GM19463 (cell line): ENCODE data around the gene SLCO4A1.

Experiments used
- ATAC-seq: cut with Tn5 transposase; IDR thresholded peaks from one replicate; pipeline ENCODE4 v1.9.1; 2021; ENCODE audit warnings: mild to moderate bottlenecking, moderate library complexity; ENCODE audit not compliant: unreplicated experiment

SLCO4A1 gene

DNA sequence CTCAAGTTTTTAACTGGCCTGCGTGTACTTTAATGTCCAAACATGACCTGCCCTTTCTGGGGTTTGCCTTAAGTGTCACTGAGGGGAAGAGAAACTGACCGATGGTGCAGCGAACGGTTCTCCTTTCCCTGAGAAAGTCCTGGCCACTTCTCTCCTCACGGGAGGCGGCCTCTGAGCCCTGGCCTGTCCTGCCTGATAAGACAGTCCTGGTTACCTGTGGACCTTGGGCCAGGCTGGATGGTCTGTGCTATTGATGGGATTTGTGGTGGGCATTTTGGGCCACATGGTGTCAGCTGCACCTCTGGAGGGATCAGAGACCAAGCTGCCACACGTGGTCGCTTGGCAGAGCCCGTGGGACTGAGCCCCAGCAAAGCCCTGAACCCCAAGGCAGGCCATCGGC is 54.7 kb downstream of the SLCO4A1 start:
- no peak for ATAC-seq

DNA sequence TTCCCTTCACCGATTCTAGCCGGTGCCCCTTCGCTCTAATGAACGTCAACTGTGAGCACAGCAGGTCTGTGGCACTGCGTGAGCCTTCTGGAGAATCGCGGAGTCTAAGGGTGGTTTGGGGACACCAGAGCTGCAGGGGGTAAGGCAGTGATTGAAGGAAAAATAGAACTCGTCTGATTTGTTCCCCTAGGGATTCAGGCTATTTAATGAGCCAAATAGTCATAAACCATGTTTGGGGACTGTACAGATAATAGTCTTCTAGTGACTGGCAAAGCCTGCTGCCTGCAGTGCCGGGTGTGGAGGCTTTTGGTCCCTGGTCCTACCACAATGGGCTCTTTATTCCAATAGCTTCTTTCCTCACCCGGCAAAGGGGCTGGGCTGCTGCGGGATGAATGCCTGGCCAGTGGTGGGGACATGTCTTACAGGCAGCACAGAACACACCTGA is 55.2 kb downstream of the SLCO4A1 start:
- ATAC-seq = no peak

DNA sequence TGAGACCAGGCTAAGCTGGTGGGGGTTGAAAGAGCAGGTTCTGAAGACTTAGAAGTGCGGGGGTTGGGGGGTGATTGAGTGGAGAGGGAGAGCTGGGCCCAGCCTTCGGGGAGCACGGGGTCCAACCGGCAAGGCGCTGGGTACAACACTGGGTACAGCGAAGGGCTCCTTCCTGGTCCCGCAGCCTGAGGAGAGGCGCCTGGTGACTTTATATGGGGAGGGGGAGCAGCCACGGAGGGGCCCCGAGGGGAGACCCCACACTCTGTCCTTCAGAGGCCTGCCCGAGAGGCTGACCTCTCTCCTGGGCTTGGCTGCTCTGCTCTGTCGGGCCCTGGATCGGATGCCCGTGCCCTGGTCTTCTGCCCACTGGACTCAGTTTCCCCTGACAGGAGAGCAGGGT is 55.9 kb downstream of the SLCO4A1 start:
- no peak for ATAC-seq

DNA sequence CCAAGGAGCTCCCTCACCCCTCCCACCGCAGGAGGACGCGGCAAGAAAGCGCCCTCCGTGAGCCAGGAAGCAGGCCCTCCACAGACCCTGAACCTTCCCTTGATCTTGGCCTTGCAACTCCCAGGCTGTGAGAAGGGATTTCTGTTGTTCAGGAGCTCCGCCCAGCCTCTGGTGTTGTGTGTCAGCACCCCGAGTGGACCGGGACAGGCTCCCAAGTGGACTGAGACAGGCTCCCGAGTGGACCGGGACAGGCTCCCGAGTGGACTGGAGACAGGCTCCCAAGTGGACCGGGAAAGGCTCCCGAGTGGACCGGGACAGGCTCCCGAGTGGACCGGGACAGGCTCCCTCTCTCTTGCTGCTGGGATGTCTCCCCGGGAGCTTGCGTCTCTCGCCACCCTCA is 57.0 kb downstream of the SLCO4A1 start:
- no peak for ATAC-seq

DNA sequence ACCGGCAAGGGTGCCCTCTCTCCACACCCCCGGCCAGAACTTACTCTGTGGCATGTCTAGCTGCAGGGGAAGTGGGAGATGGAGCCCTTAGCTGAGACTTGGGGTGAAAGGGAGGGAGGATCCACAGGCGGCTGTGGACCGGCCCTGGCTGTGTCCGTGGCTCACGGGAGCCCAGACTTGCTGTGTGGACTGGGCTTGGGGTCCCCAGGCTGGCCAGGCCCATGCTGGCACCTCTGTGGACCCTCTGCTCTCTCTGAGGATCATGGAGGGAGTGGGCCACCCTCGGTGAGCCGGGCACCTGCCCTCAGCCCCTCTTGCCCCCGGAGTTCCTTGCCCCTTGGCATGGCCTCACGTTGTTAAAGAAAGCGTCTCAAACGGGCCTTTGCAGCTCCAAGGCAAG is 57.4 kb downstream of the SLCO4A1 start:
- ATAC-seq = no peak

DNA sequence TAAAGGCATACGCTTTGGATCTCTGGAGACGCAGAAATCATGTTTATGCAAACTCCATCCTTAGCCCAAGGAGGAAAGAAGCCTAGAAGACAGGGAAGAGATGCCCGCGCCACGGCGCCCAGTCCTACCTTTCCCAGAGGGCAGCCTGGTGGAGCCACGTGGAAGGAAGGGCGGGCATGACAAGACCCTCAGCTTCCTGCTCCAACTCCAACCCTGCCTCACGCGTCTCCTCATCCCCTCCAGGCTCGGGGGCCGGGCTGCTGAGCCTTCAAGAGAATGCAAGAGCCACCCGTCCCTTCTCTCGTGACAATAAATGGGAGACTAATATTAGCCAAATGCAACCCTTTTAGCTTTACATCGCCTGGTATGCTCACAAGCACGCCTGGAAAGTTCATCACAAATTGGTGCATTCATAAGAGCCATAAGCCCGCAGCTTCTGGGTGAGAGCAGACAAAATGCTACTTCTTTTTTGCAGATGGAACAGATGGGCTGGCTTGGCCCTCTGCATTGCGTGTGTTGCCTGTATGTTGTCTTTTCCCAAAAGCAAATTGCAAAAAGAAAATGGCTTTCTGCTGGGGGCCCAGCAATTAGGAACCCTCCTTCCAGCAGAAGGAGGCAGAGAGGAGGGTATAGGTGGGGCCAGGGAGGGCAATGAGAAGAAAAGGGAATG is 58.1 kb downstream of the SLCO4A1 start:
- no peak for ATAC-seq

DNA sequence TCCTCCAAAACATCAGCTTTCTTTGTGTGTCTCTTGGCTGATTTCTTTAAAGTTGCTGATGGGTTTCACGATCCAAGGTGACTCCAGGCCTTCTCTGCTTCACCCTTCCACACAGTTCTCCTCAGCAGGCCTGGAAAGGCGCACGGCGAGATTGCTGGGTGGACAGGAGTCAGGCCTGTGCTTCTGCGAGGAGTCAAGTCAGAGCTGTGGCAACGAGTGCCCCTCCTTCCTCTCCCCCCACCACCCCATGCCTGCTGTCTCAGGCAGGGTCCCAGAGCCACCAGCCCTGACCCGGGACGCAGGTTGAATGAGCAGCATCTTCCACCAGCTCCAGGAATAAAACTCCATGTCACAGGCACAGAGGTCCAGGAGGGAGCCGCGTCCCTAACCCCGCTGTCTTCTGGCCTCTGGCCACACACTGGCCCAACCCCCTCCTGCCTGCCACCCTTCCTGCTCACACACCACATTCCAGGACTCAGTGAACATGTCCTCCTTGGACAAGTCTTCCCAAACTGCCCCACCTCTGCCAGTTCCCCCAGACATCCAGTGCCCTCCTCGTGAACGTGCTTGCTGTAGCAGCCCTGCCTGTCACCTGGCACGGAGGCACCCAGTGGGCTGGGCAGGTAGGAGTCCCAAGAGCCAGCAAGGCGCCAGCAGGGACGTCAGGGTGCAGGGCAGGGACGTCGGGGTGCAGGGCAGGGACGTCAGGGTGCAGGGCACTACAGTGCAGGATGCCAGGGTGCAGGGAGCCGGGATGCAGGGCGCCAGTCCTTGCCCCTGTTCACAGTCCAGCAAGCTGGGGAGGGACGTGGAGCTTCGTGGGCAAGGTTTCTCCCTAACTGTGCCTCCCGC is 59.1 kb downstream of the SLCO4A1 start:
- no peak for ATAC-seq

DNA sequence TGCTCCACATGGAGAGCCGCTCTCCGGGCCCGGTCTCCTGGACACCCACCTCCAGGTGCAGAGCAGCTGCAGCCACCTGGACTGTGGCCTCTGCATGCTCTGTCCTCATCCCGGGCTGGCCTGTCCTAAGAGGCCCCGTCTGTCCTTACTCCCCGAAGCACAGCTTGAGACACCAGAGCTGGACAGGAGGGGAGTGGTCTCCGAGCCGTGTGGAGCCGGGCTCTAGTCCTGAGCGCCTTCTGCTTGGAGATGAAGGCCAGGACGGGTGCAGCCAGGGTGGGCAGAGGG is 59.7 kb downstream of the SLCO4A1 start:
- no peak for ATAC-seq

DNA sequence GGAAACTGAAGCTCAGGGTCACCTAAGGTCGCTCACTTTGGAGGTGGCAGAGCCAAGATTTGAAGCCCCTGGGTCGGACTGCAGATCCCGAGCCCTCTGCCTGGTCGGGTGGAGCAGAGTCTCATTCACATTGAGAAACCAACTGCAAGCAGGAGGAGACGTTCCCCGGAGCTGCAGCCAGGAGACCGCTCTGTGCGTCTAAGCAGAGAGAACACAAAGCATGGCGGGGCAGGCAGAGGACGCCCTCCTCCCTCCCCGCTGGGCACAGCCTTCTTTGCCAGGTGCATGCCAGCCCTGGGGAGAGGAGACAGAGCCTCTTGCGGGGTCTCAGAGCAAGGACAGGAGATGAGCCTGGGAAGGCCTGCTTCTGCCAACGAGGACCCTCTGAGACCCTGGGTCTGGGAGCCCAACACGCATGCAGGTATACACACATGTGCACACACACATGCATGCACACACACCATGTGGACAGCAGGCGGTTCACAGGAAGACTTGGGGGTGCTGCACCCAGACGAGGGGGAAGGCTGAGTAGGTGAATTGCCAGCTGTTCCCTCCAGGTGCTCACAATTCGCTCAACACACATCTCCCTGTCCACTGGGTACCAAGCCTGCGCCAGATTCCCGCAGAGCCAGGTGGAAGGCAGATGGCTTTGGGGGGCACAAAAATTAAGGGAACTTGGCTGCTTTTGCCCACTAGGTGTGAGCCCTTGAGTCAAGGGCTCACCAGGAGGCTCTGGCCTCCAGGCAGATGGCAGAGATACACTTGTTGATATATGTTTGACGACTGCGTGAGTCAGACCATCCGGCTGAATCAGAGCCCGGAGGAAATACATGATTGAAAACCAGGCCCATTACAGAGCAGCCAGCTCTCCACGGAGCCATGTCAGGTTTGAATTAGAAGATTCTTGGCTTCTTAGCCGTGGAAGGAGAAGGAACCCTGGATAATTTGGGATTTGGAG is 60.9 kb downstream of the SLCO4A1 start:
- no peak for ATAC-seq

DNA sequence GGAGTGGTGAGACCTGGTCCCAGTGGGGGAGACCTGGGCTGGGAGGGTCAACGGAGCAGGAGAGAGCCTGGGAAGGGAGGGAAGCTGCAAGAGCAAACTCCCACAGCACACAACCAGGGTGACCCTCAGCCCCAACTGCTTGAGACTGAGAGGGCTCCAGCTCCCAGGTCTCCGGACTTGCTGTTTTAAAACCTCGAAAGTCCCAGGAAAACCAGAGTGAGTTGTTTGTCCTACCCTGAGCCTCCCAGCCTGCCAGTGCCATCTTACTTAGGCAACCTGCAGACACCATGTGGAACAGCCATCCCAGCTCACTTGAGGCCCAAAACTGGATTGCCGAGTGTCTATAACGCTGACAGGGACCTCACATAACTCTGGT is 61.5 kb downstream of the SLCO4A1 start:
- no peak for ATAC-seq

DNA sequence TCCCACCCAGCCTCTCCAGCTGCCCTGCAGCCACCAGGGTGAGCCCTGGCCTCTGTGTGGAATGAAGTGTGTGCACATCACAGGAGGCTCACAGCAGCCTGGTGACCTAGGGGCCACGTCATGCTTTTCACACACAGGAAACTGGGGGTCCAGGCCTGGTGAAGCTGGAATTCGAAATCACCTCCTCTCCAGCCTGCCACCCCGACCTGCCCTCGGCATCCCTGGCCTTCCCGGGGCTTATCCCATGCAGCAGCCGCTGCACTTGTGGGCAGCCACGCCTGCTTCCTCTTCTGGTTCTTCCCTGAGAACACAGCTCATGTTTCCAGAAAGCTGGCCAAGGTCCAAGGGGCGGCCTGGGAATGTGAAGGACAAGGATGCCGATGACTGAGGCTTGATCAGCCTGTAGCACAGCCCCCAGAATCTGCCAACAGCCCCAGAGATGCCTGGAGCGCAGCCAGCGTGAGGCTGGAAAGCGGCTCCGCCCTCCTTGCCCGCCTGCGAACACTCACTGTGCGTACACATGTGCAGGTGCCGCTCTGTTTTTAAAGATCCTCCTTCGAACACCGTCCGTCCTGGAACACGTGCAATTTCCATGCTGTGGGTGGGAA is 62.1 kb downstream of the SLCO4A1 start:
- ATAC-seq = no peak

DNA sequence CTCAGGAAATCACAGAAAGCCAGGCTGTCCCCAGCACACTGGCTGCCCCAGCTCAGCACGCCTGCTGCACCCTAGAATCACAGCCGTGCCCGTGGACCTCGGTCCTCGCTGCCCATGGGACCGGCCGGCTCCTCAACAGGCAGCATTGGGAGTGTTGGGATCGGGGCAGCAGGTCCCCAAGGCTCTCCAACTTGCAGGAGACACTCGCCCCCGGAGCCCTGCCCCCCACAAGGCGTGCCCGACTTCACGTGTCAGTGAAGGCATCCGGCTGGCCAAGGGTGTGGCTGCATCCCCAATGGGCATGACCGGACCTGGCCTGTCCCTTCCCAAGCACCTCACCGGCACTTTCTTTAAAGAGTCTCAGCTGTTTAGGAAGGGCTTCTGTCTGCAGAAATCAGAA is 63.3 kb downstream of the SLCO4A1 start:
- ATAC-seq = no peak

DNA sequence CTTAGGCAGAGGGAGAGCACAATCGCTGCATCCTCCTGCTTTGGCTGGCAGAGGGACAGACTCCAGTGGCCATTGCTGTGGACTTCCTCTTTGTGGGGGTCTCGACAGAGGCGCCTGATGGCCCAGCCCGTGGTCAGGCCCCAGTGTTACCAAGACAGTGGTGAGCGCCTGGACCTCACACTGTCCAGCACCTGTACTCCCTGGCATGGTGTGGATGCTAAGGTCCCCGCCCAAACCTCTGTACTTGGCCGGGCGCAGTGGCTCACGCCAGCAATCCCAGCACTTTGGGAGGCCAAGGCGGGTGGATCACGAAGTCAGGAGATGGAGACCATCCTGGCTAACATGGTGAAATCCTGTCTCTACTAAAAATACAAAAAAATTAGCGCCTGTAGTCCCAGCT is 64.0 kb downstream of the SLCO4A1 start:
- no peak for ATAC-seq

DNA sequence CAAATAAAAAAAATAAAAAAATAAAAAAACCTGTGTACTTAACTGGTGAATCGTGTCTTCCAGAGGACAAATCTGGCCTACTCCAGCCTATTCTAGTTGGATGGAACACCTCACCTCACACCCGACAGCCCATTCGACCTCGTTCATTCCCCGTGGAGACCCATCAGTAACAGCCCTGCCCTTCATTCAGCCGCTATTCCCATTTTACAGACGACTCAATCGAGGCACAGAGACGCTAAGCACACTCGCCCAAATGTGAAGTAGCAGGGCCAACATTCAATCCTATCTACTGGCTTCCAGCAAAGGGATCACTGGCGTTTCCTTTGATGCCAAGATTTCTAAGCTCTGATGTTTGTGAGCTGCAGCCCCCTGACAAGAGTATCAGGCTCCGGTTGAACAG is 64.6 kb downstream of the SLCO4A1 start:
- ATAC-seq = no peak

DNA sequence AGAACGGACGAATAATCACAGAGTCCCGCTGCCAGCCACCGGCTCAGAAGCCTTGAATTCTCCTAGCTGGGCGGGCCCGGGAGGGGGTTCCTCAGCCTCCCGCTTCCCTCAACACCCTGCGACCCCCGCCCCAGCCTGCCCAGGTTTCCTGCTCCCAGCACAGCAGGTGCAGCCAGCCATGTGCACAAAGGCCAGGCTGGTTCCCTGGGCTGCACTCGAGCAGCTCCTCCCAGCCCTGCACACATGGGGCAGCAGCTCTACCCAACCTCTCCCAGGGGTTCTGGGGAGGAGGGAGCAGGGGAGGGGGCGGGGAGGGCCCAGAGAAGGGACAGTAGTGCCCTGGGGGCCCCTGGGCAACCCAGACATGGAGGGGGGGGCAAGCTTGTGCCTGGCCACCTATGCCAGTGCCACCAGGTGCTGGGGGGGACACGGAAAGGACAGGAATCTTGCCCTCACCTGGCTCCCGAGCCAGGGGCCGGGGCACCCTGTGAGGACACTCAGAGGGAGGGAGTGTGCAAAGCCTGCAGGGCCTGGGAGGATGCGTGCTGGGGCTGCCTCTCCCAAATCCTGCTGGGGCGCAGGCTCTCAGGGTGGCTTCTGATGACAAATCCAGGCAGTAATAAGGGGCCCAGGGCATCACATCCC is 65.1 kb downstream of the SLCO4A1 start:
- ATAC-seq = no peak

DNA sequence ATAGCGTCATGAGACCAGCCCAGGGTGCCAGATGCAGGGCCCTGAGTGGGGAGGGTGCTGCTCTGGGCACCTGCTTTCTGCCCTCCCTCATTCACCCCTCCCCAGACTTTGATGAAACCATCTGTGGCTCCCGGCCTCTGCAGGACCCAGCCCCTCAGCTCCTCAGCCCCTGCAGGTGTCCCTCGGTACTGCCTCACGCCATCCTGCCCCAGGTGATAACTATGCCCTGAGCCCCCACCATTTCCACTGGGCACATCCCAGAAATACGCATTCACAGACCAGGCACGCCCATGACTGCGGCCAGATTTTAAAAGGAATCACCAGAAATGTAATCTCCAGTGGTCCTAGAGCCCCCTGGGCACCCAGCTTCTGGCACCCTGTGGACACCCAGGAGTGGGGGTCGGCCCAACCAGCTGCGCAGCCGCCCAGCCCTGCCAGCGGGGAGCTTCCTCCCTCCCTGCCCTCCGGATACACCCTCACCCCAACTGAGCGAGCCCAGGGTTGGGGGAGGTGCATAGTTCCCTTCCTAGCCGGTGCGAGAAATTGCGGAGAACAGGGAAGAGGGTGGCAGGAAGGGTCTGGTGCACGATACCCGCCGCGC is 65.7 kb downstream of the SLCO4A1 start:
- ATAC-seq = no peak

DNA sequence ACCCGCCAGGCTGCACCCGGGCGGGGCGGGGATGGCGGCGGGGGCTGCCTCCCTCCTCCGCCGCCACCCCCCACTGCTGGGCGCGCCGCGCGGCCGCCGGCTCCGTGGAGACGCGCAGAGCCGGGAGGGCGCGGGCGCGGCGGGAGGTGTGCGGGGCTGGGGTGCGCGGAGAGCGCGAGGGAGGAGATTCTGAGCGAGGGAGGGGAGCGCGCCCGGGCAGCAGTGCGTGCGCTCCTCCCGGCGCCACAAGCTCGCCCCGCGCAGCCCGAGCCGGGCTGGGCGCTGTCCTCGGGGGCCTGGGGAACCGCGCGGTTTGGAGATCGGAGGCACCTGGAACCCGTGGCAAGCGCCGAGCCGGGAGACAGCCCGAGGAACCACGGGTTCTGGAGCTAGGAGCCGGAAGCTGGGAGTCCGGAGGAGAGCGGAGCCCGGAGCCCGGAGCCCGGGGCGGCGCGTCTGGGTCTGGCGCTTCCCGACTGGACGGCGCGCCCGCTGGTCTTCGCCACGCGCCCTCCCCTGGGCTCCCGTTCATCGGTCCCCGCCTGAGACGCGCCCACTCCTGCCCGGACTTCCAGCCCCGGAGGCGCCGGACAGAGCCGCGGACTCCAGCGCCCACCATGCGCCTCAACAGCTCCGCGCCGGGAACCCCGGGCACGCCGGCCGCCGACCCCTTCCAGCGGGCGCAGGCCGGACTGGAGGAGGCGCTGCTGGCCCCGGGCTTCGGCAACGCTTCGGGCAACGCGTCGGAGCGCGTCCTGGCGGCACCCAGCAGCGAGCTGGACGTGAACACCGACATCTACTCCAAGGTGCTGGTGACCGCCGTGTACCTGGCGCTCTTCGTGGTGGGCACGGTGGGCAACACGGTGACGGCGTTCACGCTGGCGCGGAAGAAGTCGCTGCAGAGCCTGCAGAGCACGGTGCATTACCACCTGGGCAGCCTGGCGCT is 66.6 kb downstream of the SLCO4A1 start, which contains the start of gene NTSR1:
TSS of gene NTSR1 (plus strand) at position 246 of the 946 bp plus-strand sequence. CDS start at position 618, 372 bp downstream.
- ATAC-seq = no peak

DNA sequence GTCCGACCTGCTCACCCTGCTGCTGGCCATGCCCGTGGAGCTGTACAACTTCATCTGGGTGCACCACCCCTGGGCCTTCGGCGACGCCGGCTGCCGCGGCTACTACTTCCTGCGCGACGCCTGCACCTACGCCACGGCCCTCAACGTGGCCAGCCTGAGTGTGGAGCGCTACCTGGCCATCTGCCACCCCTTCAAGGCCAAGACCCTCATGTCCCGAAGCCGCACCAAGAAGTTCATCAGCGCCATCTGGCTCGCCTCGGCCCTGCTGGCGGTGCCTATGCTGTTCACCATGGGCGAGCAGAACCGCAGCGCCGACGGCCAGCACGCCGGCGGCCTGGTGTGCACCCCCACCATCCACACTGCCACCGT is 67.2 kb downstream of the SLCO4A1 start:
- ATAC-seq = no peak
